ENCODE measurements around the gene SYT11.
"Not testable (repeated sequence)": the region's sequence is repeated elsewhere in the genome, so short reads cannot be mapped to it uniquely, and the experiment has no call there.

SYT11 gene

GRCh38 chr1:155861896-155862295, 2.5 kb downstream of the SYT11 start:
- FAIRE-seq, result no peak

- no peak for FAIRE-seq
These were observed 5.0 kb downstream of the SYT11 start for GRCh38 chr1:155864393-155864792.

DNA sequence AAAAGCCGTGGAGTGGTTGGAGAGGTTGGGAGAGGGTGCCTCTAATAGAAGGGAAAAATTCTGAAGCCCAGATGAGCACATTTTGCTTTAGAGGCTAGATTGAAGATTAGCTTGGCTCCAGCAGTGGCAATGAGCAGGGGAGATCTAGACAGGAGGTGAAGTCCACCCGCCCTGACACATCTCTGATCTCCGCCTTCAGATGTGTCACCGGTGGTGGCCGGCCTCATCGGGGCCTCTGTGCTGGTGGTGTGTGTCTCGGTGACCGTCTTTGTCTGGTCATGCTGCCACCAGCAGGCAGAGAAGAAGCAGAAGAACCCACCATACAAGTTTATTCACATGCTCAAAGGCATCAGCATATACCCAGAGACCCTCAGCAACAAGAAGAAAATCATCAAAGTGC, 8.4 kb downstream of the SYT11 start:
- no peak for FAIRE-seq

GRCh38 chr1:155871390-155871789, 12.0 kb downstream of the SYT11 start:
- no peak for FAIRE-seq

DNA sequence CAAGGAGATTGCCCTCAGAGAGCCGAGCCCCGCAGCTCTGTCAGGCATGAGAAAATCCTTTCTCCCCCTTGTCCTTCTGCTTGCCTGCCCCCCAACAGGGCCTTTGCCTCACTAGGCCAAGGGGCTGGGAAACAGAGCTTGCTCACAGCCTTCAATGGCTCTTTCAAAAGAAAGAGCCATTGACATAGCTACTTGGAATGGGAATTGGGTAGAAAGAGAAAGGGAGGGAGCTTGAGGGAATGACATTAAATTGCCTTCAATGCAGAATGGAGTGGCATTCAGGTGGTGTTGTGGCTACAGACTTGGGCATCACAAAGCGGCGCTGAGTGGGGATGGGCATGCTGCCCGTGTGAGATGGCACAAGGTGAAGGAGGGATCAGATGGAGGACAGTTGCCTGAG, 13.2 kb downstream of the SYT11 start:
- no peak for FAIRE-seq

GRCh38 chr1:155873860-155874259, 14.5 kb downstream of the SYT11 start:
- FAIRE-seq, result no peak

- FAIRE-seq, result no peak
These were observed 18.6 kb downstream of the SYT11 start for GRCh38 chr1:155877945-155878344.

DNA sequence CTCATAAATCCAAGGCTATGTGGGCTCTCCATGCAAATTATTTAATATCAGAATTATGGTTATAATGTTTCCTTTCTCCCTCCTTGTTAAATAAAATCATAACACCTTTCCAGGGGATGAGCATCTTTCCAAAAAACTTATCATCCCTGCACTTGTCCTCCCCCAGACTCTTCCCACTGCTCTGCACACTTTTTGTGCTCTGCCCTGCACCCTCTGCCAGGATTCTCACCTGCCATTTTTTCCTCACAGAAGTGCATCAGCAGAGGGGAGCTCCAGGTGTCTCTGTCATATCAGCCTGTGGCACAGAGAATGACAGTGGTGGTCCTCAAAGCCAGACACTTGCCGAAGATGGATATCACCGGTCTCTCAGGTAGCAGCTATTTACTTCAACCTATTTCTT, 20.9 kb downstream of the SYT11 start:
- no peak for FAIRE-seq

- no peak for FAIRE-seq
These were observed 21.6 kb downstream of the SYT11 start for GRCh38 chr1:155880950-155881349.

DNA sequence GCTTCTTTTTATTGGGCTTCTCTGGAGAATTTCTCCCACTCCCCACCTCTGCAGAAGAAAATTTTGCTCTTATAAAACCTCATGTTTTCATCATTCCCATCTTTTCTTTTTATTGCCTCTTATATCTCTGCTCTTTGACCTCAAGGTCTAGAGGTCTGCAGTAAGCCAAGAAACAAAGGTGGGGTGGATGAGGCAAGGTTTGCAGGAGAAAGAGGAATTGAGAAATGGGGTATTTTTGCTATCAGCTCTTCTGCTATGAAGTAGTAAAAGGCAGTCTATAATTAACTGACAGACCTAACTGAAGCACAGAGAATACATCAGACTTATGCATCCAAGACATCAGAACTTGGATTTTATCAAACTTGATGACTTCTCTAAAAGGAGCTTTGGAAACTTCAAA, 22.9 kb downstream of the SYT11 start:
- no peak for FAIRE-seq

DNA sequence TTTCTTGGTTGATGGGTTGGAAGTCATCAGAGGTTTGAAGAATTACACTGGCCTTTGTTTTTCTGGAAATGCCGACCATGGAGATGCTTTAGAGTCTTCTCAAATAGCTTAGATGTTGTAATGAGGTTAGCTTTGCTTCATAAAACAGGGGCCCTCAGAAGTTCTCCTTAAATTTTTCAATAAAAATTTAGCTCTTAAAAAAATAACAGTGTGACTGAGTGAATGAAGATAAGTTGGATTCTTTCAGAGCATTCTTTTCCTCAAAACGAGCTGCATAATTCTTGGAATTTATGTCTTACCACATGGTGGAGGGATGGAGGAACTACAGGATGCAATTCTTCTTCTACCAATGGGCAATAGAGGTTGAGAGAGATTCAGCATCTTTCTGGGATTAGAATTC, 23.4 kb downstream of the SYT11 start:
- no peak for FAIRE-seq

- FAIRE-seq, result no peak
These were observed 24.9 kb downstream of the SYT11 start for GRCh38 chr1:155884031-155884960.

- no peak for FAIRE-seq
These were observed 25.6 kb downstream of the SYT11 start for GRCh38 chr1:155884982-155885381.

DNA sequence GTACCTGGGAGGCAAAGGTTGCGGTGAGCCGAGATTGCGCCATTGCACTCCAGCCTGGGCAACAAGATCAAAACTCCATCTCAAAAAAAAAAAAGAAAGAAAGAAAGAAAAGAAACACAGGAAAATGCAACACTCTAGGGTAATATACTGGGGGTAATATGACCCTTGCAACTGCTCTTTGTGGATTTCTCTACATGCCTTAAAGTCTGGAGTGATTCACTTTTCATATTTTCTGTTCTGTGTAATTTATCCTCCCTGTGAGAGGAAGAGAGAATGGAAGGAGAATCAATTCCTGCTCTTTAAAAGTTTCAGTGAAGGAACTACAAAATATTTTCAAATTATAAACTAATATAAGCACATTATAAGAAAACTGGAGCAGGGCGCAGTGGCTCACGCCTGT, 29.1 kb downstream of the SYT11 start:
- FAIRE-seq, result no peak

- no peak for FAIRE-seq
These were observed 30.2 kb downstream of the SYT11 start for GRCh38 chr1:155889566-155889965.

- FAIRE-seq, result no peak
These were observed 30.9 kb downstream of the SYT11 start for GRCh38 chr1:155890251-155890650.

DNA sequence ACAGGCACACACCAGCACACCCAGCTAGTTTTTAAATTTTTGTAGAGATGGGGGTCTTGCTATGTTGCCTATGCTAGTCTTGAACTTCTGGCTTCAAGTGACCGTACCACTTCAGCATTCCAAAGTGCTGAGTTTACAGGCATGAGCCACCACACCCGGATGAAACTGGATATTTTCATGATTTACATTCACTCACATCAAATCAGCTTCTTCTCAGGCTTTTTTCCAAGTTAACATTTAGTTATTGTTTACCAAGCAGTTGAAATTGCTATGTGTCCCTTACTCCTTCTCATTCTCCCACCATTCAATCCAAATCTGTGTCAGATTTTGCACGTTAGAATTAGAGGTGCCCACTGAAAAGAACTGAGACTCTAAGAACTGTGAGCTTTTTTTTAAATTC, 33.4 kb downstream of the SYT11 start:
- no peak for FAIRE-seq

- no peak for FAIRE-seq
These were observed 34.2 kb downstream of the SYT11 start for GRCh38 chr1:155893389-155894142.

DNA sequence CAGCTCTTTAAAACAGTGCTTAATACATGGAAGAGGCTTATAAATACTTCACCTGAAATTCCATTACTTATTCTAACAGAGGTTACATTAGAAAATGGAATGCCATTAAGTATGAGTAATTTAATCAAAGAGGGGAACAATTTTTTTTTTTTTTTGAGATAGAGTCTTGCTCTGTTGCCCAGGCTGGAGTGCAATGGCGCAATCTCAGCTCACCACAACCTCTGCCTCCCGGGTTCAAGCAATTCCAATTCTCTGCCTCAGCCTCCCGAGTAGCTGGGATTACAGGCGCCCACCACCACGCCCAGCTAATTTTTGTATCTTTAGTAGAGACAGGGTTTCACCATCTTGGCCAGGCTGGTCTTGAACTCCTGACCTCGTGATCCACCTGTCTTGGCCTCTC, 36.2 kb downstream of the SYT11 start:
- not testable (repeated sequence) for FAIRE-seq

- not testable (repeated sequence) for FAIRE-seq
These were observed 37.1 kb downstream of the SYT11 start for GRCh38 chr1:155896476-155896875.

- no peak for FAIRE-seq
These were observed 38.4 kb downstream of the SYT11 start for GRCh38 chr1:155897746-155898145.

GRCh38 chr1:155898888-155899287, 39.5 kb downstream of the SYT11 start:
- FAIRE-seq, result no peak

DNA sequence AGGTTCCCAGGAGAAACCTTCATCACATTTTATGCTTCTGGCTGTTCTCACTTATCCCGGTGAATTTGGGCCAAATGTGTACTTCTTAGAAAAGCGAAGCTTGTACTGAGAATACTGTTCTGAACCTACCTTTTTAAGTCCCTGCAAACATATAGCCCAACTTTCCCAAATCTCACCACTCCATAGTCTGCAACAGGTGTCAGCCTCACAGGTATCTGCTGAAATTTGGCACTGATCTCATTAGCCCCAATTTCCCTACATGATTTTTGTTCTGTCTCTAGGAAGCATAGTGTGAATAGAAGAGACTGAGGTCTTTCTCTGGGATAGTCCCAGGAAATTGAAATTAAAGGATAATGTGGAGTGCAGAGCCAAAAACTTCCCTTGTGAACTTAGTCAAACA, 40.3 kb downstream of the SYT11 start:
- FAIRE-seq, result no peak

GRCh38 chr1:155900161-155900560, 40.8 kb downstream of the SYT11 start:
- no peak for FAIRE-seq
